Stomach (tissue), 9 donors: ENCODE results near the gene NR1H4. TPM values are rescaled to one million over a fixed set of nuclear protein-coding genes. Genes with fewer than 3 reads are reported as not detected.

Experiments
- DNase-seq, 2 donors: peaks; one replicate each; pipeline versions ENCODE4 v3.0.0 to v3.0.0-alpha.2; 2013 to 2019
- H3K27ac ChIP-seq, 5 donors: fragments of 200-600 bp in 4 of 5; sonication (generic) in 4 of 5; one replicate each; pipeline ENCODE4 v1.5.1; 2013 to 2019; ENCODE audit warnings: mild to moderate bottlenecking in 1 of 5, moderate library complexity in 1 of 5
- H3K27me3 ChIP-seq, 3 donors: fragments of 200-600 bp; sonication (generic); one replicate each; pipeline ENCODE4 v1.5.1; 2017 to 2019; ENCODE audit warnings: mixed run types in 1 of 3
- H3K36me3 ChIP-seq, 4 donors: fragments of 200-600 bp; sonication (generic); 1 replicate in 3 of 4; 2 replicates in 1 of 4; pipeline ENCODE4 v1.5.1; 2016 to 2019
- H3K4me1 ChIP-seq, 4 donors: fragments of 200-600 bp; sonication (generic); one replicate each; pipeline ENCODE4 v1.5.1; 2016 to 2019
- H3K4me3 ChIP-seq, 4 donors: fragments of 200-600 bp; sonication (generic) in 3 of 4; one replicate each; pipeline ENCODE4 v1.5.1; 2016 to 2019; ENCODE audit warnings: mild to moderate bottlenecking in 1 of 4
- H3K9me3 ChIP-seq, 4 donors: fragments of 200-600 bp; sonication (generic); one replicate each; pipeline ENCODE4 v1.5.1; 2016 to 2019
- CTCF ChIP-seq, 7 experiments: fragments of 450-650 bp in 4 of 7; fragments of 200-600 bp in 3 of 7; sonication (generic) in 3 of 7; IDR thresholded peaks; one replicate each; pipeline ENCODE4 v1.5.1; 2016 to 2019; ENCODE audit warnings: antibody characterized with exemption in 7 of 7, control low read depth in 2 of 7, mild to moderate bottlenecking in 1 of 7
- EP300 ChIP-seq: sonication (generic); formaldehyde crosslinking; IDR thresholded peaks from one replicate; pipeline ENCODE4 v1.6.1; 2017; ENCODE audit warnings: antibody characterized with exemption
- POLR2A ChIP-seq, 4 donors: fragments of 450-650 bp; IDR thresholded peaks; one replicate each; pipeline ENCODE4 v1.6.1; 2016; ENCODE audit warnings: antibody characterized with exemption in 4 of 4, control low read depth in 2 of 4, mild to moderate bottlenecking in 1 of 4, moderate library complexity in 1 of 4
- POLR2AphosphoS5 ChIP-seq, 3 donors: sonication (generic); formaldehyde crosslinking; IDR thresholded peaks; one replicate each; pipeline ENCODE4 v1.6.1; 2016; ENCODE audit warnings: antibody characterized with exemption in 3 of 3
- WGBS, 5 donors: extraction: QIAGEN DNeasy Blood & Tissue Kit in 3 of 5; methylation state at CpG; one replicate each; pipeline versions ENCODE4 v1.1.5 to v1.1.7; 2013 to 2018; 5-methylcytosine and 5-hydroxymethylcytosine counted together
- intact Hi-C: fragments of 100-400 bp; cut with DNase I; formaldehyde crosslinking; loops from one replicate; pipeline ENCODE4 v1.15.1; 2023; ENCODE audit warnings: low total_unique reads
- polyA plus RNA-seq, 3 donors: library from polyadenylated mRNA; stranded (reverse); fragments of 200-250 nt; gene quantifications; one replicate each; pipeline ENCODE4 v1.2.3, GENCODE V29; 2013
- total RNA-seq, 5 donors: library from RNA; depleted of rRNA; stranded (reverse); fragments of >200 nt; gene quantifications; one replicate each; pipeline versions ENCODE4 v1.1.0 to v1.2.3, GENCODE V29; 2014 to 2016
- donor health status: healthy with polysubstance abuse.
- donor health status: Bipolar disorder and iron deficiency.
- donor health status: healthy.

Gene NR1H4
- total and polyA plus RNA-seq, 8 donors = 0.46 to 6.7 (median 2.9) TPM; not detected in 3

- Histone ChIP-seq H3K36me3 (no peaks in the 10 kb centered on the region), H3K27me3 (no peaks in the 10 kb centered on the region), H3K9me3 (no peaks in the 10 kb centered on the region), H3K4me1 (peaks cover 0 to 7% (median 0%) of the 10 kb centered on the region in 4 donors), H3K4me3 (no peak overlapping the region), H3K27ac (no peak overlapping the region)
- WGBS, 5 donors = 83 to 88% (median 86%) methylated on average over 3 of the region's 3 CpGs
- intact Hi-C loops = no loop called here
- peak in 1 of 2 donors; percentile 39 for DNase-seq
- TF ChIP-seq POLR2A (IDR thresholded peaks at IDR 0.05) (no peak), EP300 (no peak), CTCF (IDR thresholded peaks at IDR 0.05) (no peak), POLR2AphosphoS5 (IDR thresholded peaks at IDR 0.05) (no peak)
Measured at GRCh38 chr12:100460702-100461101, 13.0 kb upstream of the NR1H4 start.

GRCh38 chr12:100461330-100461973 lies 12.2 kb upstream of the NR1H4 start:
- 83 to 100% (median 91%) methylated on average over 1 of the region's 1 CpG for WGBS, 5 donors
- Histone ChIP-seq H3K4me1 (peaks cover 0 to 5% (median 0%) of the 10 kb centered on the region in 4 donors), H3K9me3 (no peaks in the 10 kb centered on the region), H3K36me3 (no peaks in the 10 kb centered on the region), H3K27ac (no peak overlapping the region), H3K27me3 (no peaks in the 10 kb centered on the region), H3K4me3 (no peak overlapping the region)
- intact Hi-C loops = no loop called here
- no peak for DNase-seq
- TF ChIP-seq CTCF (IDR thresholded peaks at IDR 0.05) (no peak), POLR2A (IDR thresholded peaks at IDR 0.05) (no peak), POLR2AphosphoS5 (IDR thresholded peaks at IDR 0.05) (no peak), EP300 (no peak)

GRCh38 chr12:100463661-100464060 lies 10.0 kb upstream of the NR1H4 start:
- intact Hi-C loops = no loop called here
- Histone ChIP-seq H3K9me3 (no peaks in the 10 kb centered on the region), H3K27me3 (no peaks in the 10 kb centered on the region), H3K27ac (no peak overlapping the region), H3K4me1 (peaks cover 0 to 5% (median 0%) of the 10 kb centered on the region in 4 donors), H3K4me3 (no peak overlapping the region), H3K36me3 (no peaks in the 10 kb centered on the region)
- TF ChIP-seq POLR2A (IDR thresholded peaks at IDR 0.05) (no peak), EP300 (no peak), POLR2AphosphoS5 (IDR thresholded peaks at IDR 0.05) (no peak), CTCF (IDR thresholded peaks at IDR 0.05) (no peak)
- no peak for DNase-seq
- whole genome bisulfite sequencing, 5 donors = 76 to 95% (median 81%) methylated on average over 1 of the region's 1 CpG

GRCh38 chr12:100464529-100464928 lies 9.1 kb upstream of the NR1H4 start:
- intact Hi-C loops = no loop called here
- DNase-seq = no peak
- 31 to 68% (median 44%) methylated on average over 1 of the region's 1 CpG for WGBS, 5 donors
- Histone ChIP-seq H3K36me3 (no peaks in the 10 kb centered on the region), H3K4me1 (peaks cover 0 to 5% (median 0%) of the 10 kb centered on the region in 4 donors), H3K9me3 (no peaks in the 10 kb centered on the region), H3K27me3 (no peaks in the 10 kb centered on the region), H3K4me3 (no peak overlapping the region), H3K27ac (no peak overlapping the region)
- TF ChIP-seq CTCF (IDR thresholded peaks at IDR 0.05) = no peak
- no peak for TF ChIP-seq EP300
- no peak for TF ChIP-seq POLR2A (IDR thresholded peaks at IDR 0.05)
- TF ChIP-seq POLR2AphosphoS5 (IDR thresholded peaks at IDR 0.05) = no peak
